Esophagus muscularis mucosa (tissue), 4 donors: Measurements from ENCODE around the gene IRX5. TPM values are rescaled to one million over a fixed set of nuclear protein-coding genes. Genes with fewer than 3 reads are reported as not detected.

ENCODE experiments used
- DNase-seq: peaks from one replicate; pipeline ENCODE4 v3.0.0-alpha.2; 2017; ENCODE audit errors: extremely low spot score
- H3K27ac ChIP-seq, 4 donors: fragments of 200-600 bp; sonication (generic); replicated peaks in 1 of 4; 1 replicate in 3 of 4; 2 replicates in 1 of 4; pipeline ENCODE4 v1.5.1; 2016 to 2019; ENCODE audit warnings: mild to moderate bottlenecking in 1 of 4
- H3K27me3 ChIP-seq, 4 donors: fragments of 200-600 bp; sonication (generic); one replicate each; pipeline versions ENCODE4 v1.5.1 to v1.6.0; 2016 to 2019
- H3K36me3 ChIP-seq, 4 donors: fragments of 200-600 bp; sonication (generic); one replicate each; pipeline ENCODE4 v1.5.1; 2016 to 2019
- H3K4me1 ChIP-seq, 4 donors: fragments of 200-600 bp; sonication (generic); one replicate each; pipeline ENCODE4 v1.5.1; 2016 to 2019
- H3K4me3 ChIP-seq, 4 donors: fragments of 200-600 bp; sonication (generic); 1 replicate in 2 of 4; 2 replicates in 2 of 4; pipeline ENCODE4 v1.5.1; 2016 to 2019; ENCODE audit warnings: mild to moderate bottlenecking in 4 of 4, moderate library complexity in 1 of 4
- H3K9me3 ChIP-seq, 4 donors: fragments of 200-600 bp; sonication (generic); 1 replicate in 3 of 4; 2 replicates in 1 of 4; pipeline ENCODE4 v1.5.1; 2016 to 2019
- EP300 ChIP-seq: sonication (generic); formaldehyde crosslinking; IDR thresholded peaks from one replicate; pipeline ENCODE4 v1.6.1; 2017; ENCODE audit warnings: antibody characterized with exemption
- POLR2A ChIP-seq: fragments of 450-650 bp; IDR thresholded peaks from one replicate; pipeline ENCODE4 v1.6.1; 2017; ENCODE audit warnings: antibody characterized with exemption, moderate library complexity, mild to moderate bottlenecking, low read depth
- POLR2AphosphoS5 ChIP-seq, 2 donors: sonication (generic); formaldehyde crosslinking; IDR thresholded peaks; one replicate each; pipeline ENCODE4 v1.6.1; 2017; ENCODE audit warnings: antibody characterized with exemption in 2 of 2
- whole genome bisulfite sequencing: methylation state at CpG from one replicate; pipeline ENCODE4 v1.1.5; 2018; 5-methylcytosine and 5-hydroxymethylcytosine counted together
- intact Hi-C: fragments of 100-400 bp; cut with DNase I; formaldehyde crosslinking; loops from one replicate; pipeline ENCODE4 v1.15.1; 2023
- total RNA-seq, 4 donors: library from RNA; depleted of rRNA; stranded (reverse); fragments of >200 nt; gene quantifications; one replicate each; pipeline versions ENCODE4 v1.1.0 to v1.2.1, GENCODE V29; 2016
- TF ChIP-seq, protein P1 (sequence below), 3 experiments: fragments of 200-600 bp in 2 of 3; fragments of 450-650 bp in 1 of 3; sonication (generic) in 2 of 3; IDR thresholded peaks; one replicate each; pipeline ENCODE4 v1.5.1; 2017 to 2019; ENCODE audit warnings: antibody characterized with exemption in 3 of 3, mild to moderate bottlenecking in 2 of 3, moderate library complexity in 1 of 3

The IRX5 gene
- total RNA-seq, 4 donors from 2014 or later = 0.52 TPM; not detected in 3

- H3K4me1 ChIP-seq = no peaks in the 10 kb centered on the region
- H3K4me3 ChIP-seq = no peak overlapping the region
- TF ChIP-seq POLR2A = no peak
- TF ChIP-seq, protein P1, sequence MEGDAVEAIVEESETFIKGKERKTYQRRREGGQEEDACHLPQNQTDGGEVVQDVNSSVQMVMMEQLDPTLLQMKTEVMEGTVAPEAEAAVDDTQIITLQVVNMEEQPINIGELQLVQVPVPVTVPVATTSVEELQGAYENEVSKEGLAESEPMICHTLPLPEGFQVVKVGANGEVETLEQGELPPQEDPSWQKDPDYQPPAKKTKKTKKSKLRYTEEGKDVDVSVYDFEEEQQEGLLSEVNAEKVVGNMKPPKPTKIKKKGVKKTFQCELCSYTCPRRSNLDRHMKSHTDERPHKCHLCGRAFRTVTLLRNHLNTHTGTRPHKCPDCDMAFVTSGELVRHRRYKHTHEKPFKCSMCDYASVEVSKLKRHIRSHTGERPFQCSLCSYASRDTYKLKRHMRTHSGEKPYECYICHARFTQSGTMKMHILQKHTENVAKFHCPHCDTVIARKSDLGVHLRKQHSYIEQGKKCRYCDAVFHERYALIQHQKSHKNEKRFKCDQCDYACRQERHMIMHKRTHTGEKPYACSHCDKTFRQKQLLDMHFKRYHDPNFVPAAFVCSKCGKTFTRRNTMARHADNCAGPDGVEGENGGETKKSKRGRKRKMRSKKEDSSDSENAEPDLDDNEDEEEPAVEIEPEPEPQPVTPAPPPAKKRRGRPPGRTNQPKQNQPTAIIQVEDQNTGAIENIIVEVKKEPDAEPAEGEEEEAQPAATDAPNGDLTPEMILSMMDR (IDR thresholded peaks at IDR 0.05) = no peak
- no peak for TF ChIP-seq POLR2AphosphoS5 (IDR thresholded peaks at IDR 0.05)
- TF ChIP-seq EP300 = no peak
- intact Hi-C loops = no loop called here
- WGBS = 54% methylated on average over 4 of the region's 4 CpGs
- no peak overlapping the region for H3K27ac ChIP-seq
- H3K27me3 ChIP-seq = no peaks in the 10 kb centered on the region
- DNase-seq = no peak
- no peaks in the 10 kb centered on the region for H3K36me3 ChIP-seq
- peaks cover 0 to 8% (median 2%) of the 10 kb centered on the region in 4 donors for H3K9me3 ChIP-seq
These were observed 40.3 kb upstream of the IRX5 start for GRCh38 chr16:54890381-54890780.

DNA sequence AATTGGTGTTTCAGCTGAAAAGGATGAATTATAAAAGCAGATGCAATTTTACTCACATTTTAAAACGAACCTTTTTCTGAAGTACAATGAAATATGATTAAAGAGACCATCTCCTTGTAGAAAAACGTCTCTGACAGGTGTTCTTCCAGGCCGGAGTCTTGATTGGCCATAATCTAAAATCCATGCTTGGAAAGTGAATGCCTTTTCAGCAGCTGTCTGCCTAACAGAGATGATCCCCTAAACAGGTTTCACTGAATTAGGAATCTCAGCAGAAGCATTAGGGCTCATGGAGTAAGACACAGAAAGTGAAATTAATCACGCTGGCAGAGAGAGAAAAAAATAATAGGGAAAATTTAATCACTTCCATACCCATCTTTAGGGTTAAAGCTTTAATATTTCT is 39.3 kb upstream of the IRX5 start:
- DNase-seq = no peak
- peaks cover 0 to 7% (median under 1%) of the 10 kb centered on the region in 4 donors for H3K9me3 ChIP-seq
- H3K27ac ChIP-seq = no peak overlapping the region
- H3K4me3 ChIP-seq = no peak overlapping the region
- no peak for TF ChIP-seq EP300
- TF ChIP-seq POLR2AphosphoS5 (IDR thresholded peaks at IDR 0.05) = no peak
- TF ChIP-seq, protein P1 (IDR thresholded peaks at IDR 0.05) = no peak
- no peak for TF ChIP-seq POLR2A
- WGBS = 64% methylated on average over 4 of the region's 4 CpGs
- H3K36me3 ChIP-seq = no peaks in the 10 kb centered on the region
- no peaks in the 10 kb centered on the region for H3K27me3 ChIP-seq
- no peaks in the 10 kb centered on the region for H3K4me1 ChIP-seq
- intact Hi-C loops = no loop called here

GRCh38 chr16:54892981-54893380 is 37.7 kb upstream of the IRX5 start:
- WGBS = 84% methylated on average over 6 of the region's 6 CpGs
- no peaks in the 10 kb centered on the region for H3K4me1 ChIP-seq
- no peak overlapping the region for H3K4me3 ChIP-seq
- no peaks in the 10 kb centered on the region for H3K27me3 ChIP-seq
- no peaks in the 10 kb centered on the region for H3K9me3 ChIP-seq
- H3K27ac ChIP-seq = no peak overlapping the region
- no peak for DNase-seq
- intact Hi-C loops = no loop called here
- TF ChIP-seq, protein P1 (IDR thresholded peaks at IDR 0.05) = no peak
- TF ChIP-seq POLR2AphosphoS5 (IDR thresholded peaks at IDR 0.05) (no peak), POLR2A (no peak), EP300 (no peak)
- no peaks in the 10 kb centered on the region for H3K36me3 ChIP-seq

GRCh38 chr16:54897930-54898329 is 32.7 kb upstream of the IRX5 start:
- DNase-seq = no peak
- Histone ChIP-seq H3K36me3 (no peaks in the 10 kb centered on the region), H3K9me3 (peaks cover 0 to 10% (median 7%) of the 10 kb centered on the region in 4 donors), H3K4me1 (no peaks in the 10 kb centered on the region), H3K4me3 (no peak overlapping the region), H3K27ac (no peak overlapping the region), H3K27me3 (peaks cover 0 to 3% (median 0%) of the 10 kb centered on the region in 4 donors)
- 64% methylated on average over 3 of the region's 3 CpGs for WGBS
- no peak for TF ChIP-seq POLR2AphosphoS5 (IDR thresholded peaks at IDR 0.05)
- no peak for TF ChIP-seq EP300
- no peak for TF ChIP-seq POLR2A
- TF ChIP-seq, protein P1 (IDR thresholded peaks at IDR 0.05) = no peak
- intact Hi-C loops = no loop called here

GRCh38 chr16:54901606-54902005 is 29.1 kb upstream of the IRX5 start:
- no peak for DNase-seq
- H3K4me1 ChIP-seq = no peaks in the 10 kb centered on the region
- H3K4me3 ChIP-seq = no peak overlapping the region
- peaks cover 0 to 3% (median 0%) of the 10 kb centered on the region in 4 donors for H3K27me3 ChIP-seq
- TF ChIP-seq, protein P1 (IDR thresholded peaks at IDR 0.05) = no peak
- no peak for TF ChIP-seq POLR2A
- no peak for TF ChIP-seq POLR2AphosphoS5 (IDR thresholded peaks at IDR 0.05)
- TF ChIP-seq EP300 = no peak
- intact Hi-C loops = no loop called here
- 92% methylated on average over 7 of the region's 7 CpGs for WGBS
- no peaks in the 10 kb centered on the region for H3K36me3 ChIP-seq
- no peak overlapping the region for H3K27ac ChIP-seq
- peaks cover 0 to 13% (median 11%) of the 10 kb centered on the region in 4 donors for H3K9me3 ChIP-seq
